Naive thymus-derived CD4-positive, alpha-beta T cell (primary cell): ENCODE results near the gene SHANK1. TPM values are rescaled to one million over a fixed set of nuclear protein-coding genes. Genes with fewer than 3 reads are reported as not detected.

Experiments used
- ATAC-seq: fragments of 150-1000 bp; cut with Tn5 transposase; 2 replicates; pipeline ENCODE4 v1.10.0; 2021; ENCODE audit warnings: mild to moderate bottlenecking, moderate library complexity
- CTCF ChIA-PET: fragments of 350-600 bp; sonication (Branson Sonifier 250); formaldehyde crosslinking; loops from one replicate; lab custom pipeline; 2021; ENCODE audit warnings: antibody characterized with exemption; lab: Charles Lee
- POLR2A ChIA-PET: fragments of 350-600 bp; sonication (Branson Sonifier 250); formaldehyde crosslinking; loops from one replicate; lab custom pipeline; 2021; ENCODE audit warnings: antibody characterized with exemption, inconsistent platforms; lab: Charles Lee
- DNase-seq, 9 donors: peaks; one replicate each; pipeline versions ENCODE4 v3.0.0 to v3.0.0-alpha.2; 2020 to 2022; ENCODE audit warnings: mixed read lengths in 1 of 9
- H3K27ac ChIP-seq: one replicate; pipeline ENCODE4 v1.7.0; 2013; ENCODE audit warnings: mild to moderate bottlenecking, low read depth, low read length, moderate library complexity
- H3K27me3 ChIP-seq, 2 donors: one replicate each; pipeline ENCODE4 v1.7.0; 2013; ENCODE audit warnings: low read length in 2 of 2, mild to moderate bottlenecking in 2 of 2, moderate library complexity in 2 of 2; ENCODE audit not compliant: control insufficient read depth in 2 of 2, insufficient read depth in 2 of 2
- H3K36me3 ChIP-seq, 3 experiments: 1 replicate in 2 of 3; 2 replicates in 1 of 3; pipeline ENCODE4 v1.7.0; 2013; ENCODE audit warnings: low read length in 3 of 3, mild to moderate bottlenecking in 3 of 3, moderate library complexity in 1 of 3; ENCODE audit not compliant: insufficient read depth in 3 of 3, control insufficient read depth in 2 of 3
- H3K4me1 ChIP-seq, 2 donors: one replicate each; pipeline ENCODE4 v1.7.0; 2013; ENCODE audit warnings: low read length in 2 of 2, mild to moderate bottlenecking in 2 of 2, moderate library complexity in 1 of 2; ENCODE audit not compliant: control insufficient read depth in 2 of 2, insufficient read depth in 2 of 2
- H3K4me3 ChIP-seq: 2 replicates; pipeline ENCODE4 v1.7.0; 2013; ENCODE audit warnings: mild to moderate bottlenecking, low read length
- H3K9me3 ChIP-seq, 3 experiments: 1 replicate in 2 of 3; 2 replicates in 1 of 3; pipeline ENCODE4 v1.7.0; 2013; ENCODE audit warnings: low read length in 3 of 3; ENCODE audit not compliant: control insufficient read depth in 2 of 3
- H3K27ac Mint-ChIP-seq, 9 donors: one replicate each; pipeline ENCODE4 v1.8.0; 2020 to 2022; ENCODE audit warnings: mixed read lengths in 9 of 9, mild to moderate bottlenecking in 8 of 9, moderate library complexity in 5 of 9, inconsistent platforms in 2 of 9
- H3K27me3 Mint-ChIP-seq, 5 donors: one replicate each; pipeline ENCODE4 v1.8.0; 2021 to 2022; ENCODE audit warnings: mixed read lengths in 5 of 5, mild to moderate bottlenecking in 1 of 5
- H3K36me3 Mint-ChIP-seq, 5 donors: one replicate each; pipeline ENCODE4 v1.8.0; 2020 to 2022; ENCODE audit warnings: mixed read lengths in 5 of 5, mild to moderate bottlenecking in 3 of 5, inconsistent platforms in 1 of 5
- H3K4me1 Mint-ChIP-seq, 7 donors: one replicate each; pipeline ENCODE4 v1.8.0; 2020 to 2022; ENCODE audit warnings: mixed read lengths in 7 of 7, mild to moderate bottlenecking in 3 of 7, inconsistent platforms in 1 of 7
- H3K4me3 Mint-ChIP-seq, 10 donors: one replicate each; pipeline ENCODE4 v1.8.0; 2020 to 2022; ENCODE audit warnings: mild to moderate bottlenecking in 10 of 10, mixed read lengths in 10 of 10, moderate library complexity in 6 of 10, inconsistent platforms in 2 of 10
- H3K9me3 Mint-ChIP-seq, 11 donors: one replicate each; pipeline ENCODE4 v1.8.0; 2020 to 2022; ENCODE audit warnings: mixed read lengths in 11 of 11, mild to moderate bottlenecking in 4 of 11, inconsistent platforms in 1 of 11, moderate library complexity in 1 of 11
- intact Hi-C, 2 donors: fragments of 100-400 bp; cut with micrococcal nuclease; formaldehyde crosslinking; loops; one replicate each; pipeline ENCODE4 v1.15.1; 2023
- polyA plus RNA-seq, 2 donors: library from polyadenylated mRNA; unstranded; fragments of 300-500 nt; fragmentation: Illumina TruSeq; gene quantifications; one replicate each; pipeline ENCODE4 v1.2.3, GENCODE V29; 2021
- total RNA-seq, 6 experiments: library from RNA in 5 of 6; stranded (reverse) in 5 of 6; gene quantifications; 1 replicate in 5 of 6; 2 replicates in 1 of 6; pipeline ENCODE4 v1.2.3 and lab custom pipeline; 2021 to 2026

The SHANK1 gene
- total and polyA plus RNA-seq, 7 experiments from 2014 or later: 0.64 to 0.69 TPM; not detected in 5

DNA sequence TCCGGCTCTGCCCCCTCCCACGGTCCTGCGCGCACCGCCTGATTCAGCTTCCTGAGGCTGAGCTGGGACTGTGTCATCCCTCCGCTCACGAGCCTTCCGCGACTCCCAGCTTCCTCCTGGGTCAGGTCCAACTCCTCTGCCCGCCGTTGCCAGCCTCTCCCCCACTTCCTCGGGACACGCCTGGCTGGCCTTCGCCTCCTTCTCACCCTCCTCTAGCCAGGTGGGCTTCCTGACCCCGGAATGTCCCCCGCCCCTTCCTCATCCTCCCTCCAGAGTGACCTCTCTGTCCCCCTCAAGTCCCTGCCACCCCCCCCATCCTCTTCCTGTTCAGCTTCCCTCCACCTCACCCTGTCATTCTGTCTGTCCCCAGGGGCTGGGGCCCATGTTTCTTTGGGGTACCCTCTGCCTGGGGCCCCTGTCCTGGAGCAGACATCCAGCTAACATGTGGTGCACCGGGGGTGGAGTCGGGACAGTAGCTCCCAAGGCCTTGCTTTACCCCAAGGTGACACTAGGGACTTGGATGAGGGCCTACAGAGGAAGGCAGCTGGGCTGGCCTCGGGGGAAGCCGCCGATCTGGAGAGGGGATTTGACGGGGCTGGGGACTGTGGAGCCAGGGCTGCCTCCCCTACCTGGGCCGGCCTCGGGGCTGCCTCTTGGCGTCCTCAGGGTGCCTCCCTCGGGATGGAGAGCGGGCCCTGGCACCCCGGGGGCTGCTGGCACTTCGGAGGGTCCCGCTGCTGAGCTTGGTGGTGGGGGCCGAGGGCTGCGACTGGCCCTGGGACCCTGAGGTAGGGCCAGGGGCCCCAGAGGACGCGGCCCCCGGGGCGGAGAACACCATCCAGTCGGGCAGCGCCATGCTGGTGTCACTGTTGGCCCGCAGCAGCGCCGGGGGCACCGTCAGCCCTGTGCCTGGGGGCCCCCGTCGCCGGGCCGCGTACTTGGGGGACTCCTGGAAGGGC, 16.5 kb downstream of the SHANK1 start:
- ATAC-seq (no peak), DNase-seq (no peak)

DNA sequence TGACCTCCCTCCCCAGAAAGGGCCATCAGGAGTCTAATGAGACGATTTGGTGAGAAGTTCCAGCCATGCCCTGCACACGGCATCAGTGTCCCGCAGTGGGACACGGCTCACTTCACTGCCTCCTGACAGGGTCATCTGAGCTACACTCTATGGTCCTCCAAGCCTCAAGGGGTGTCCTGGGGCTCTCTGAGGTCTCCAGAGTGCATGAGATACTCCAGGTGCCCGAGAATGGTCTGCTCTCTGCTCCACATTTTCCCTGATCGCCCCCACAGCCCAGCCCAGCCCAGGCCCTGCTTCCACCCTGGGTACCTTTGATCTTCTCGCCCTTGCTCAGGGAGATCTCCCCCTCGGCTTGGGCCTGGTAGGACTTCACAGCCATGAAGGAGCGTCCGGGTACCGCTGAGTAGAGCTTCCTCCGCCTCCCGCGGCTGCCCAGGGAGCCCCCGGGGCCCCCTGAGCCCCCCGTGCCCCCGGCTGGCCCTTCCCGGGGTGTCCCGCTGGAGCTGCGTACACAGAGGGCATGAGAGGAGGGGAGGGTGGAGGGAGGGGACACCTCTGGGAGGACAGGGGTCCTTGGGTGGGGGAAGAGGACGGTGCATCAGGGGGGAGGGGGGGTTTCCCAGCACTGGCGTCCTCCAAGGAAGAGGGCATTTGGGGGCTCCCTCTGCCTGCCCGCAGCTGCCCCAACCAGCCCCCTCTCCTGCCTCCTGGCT, 17.3 kb downstream of the SHANK1 start:
- H3K36me3 Mint-ChIP-seq: peaks cover 0 to 5% (median 0%) of the 10 kb centered on the region in 5 donors
- H3K9me3 Mint-ChIP-seq: peaks cover 0 to 5% (median 0%) of the 10 kb centered on the region in 11 donors
- no peak overlapping the region for H3K27ac Mint-ChIP-seq
- Histone ChIP-seq H3K27ac (no peak overlapping the region), H3K36me3 (no peaks in the 10 kb centered on the region), H3K27me3 (no peaks in the 10 kb centered on the region), H3K9me3 (no peaks in the 10 kb centered on the region), H3K4me1 (no peaks in the 10 kb centered on the region), H3K4me3 (no peak overlapping the region)
- POLR2A ChIA-PET: no interaction called here
- CTCF ChIA-PET: no interaction called here
- H3K4me1 Mint-ChIP-seq: peaks cover 0 to 2% (median 0%) of the 10 kb centered on the region in 7 donors
- peaks cover 23 to 67% (median 53%) of the 10 kb centered on the region in 5 donors for H3K27me3 Mint-ChIP-seq
- intact Hi-C loops: no loop called here
- H3K4me3 Mint-ChIP-seq: no peak overlapping the region
- ATAC-seq (no peak), DNase-seq (no peak)

More for the DNA sequence above, 16.5 kb downstream of the SHANK1 start:
- no peaks in the 10 kb centered on the region for H3K36me3 ChIP-seq
- H3K27ac ChIP-seq: no peak overlapping the region
- intact Hi-C loops: no loop called here
- no peaks in the 10 kb centered on the region for H3K9me3 ChIP-seq
- H3K36me3 Mint-ChIP-seq: peaks cover 0 to 5% (median 0%) of the 10 kb centered on the region in 5 donors
- H3K9me3 Mint-ChIP-seq: peaks cover 0 to 5% (median 0%) of the 10 kb centered on the region in 11 donors
- CTCF ChIA-PET: no interaction called here
- POLR2A ChIA-PET: no interaction called here
- no peak overlapping the region for H3K4me3 ChIP-seq
- H3K27me3 Mint-ChIP-seq: peaks cover 21 to 62% (median 44%) of the 10 kb centered on the region in 5 donors
- no peak overlapping the region for H3K27ac Mint-ChIP-seq
- H3K27me3 ChIP-seq: no peaks in the 10 kb centered on the region
- no peaks in the 10 kb centered on the region for H3K4me1 ChIP-seq
- H3K4me1 Mint-ChIP-seq: peaks cover 0 to 2% (median 0%) of the 10 kb centered on the region in 7 donors
- no peak overlapping the region for H3K4me3 Mint-ChIP-seq

DNA sequence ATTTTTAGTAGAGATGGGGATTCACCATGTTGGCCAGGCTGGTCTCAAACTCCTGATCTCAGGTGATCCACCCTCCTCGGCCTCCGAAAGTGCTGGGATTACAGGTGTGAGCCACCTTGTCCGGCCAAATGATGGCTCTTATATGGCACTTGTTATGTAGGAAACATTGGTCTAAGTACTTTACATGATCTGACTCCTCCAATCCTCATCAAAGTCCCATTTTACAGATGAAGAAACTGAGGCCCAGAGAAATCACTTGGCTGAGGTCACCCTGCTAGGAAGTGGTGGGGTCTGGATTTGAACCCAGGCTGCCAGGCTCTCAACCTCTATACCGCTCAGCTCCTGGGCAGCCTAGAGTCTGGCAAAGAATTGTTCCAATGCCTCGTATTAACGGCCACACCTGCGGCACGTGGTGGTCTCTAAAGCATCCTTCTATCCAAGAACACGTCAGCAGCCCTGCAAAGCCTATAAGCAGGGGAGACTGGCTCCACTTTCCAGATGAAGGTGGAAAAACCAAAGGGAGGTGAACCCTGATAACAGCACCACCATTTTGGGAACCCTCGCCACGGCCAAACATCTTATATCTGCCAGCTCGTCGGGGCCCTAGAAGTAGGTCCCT, 18.1 kb downstream of the SHANK1 start:
- intact Hi-C loops: no loop called here
- Mint-ChIP-seq H3K27me3 (peaks cover 26 to 69% (median 53%) of the 10 kb centered on the region in 5 donors), H3K4me3 (no peak overlapping the region), H3K4me1 (peaks cover 0 to 2% (median 0%) of the 10 kb centered on the region in 7 donors), H3K27ac (no peak overlapping the region), H3K36me3 (peaks cover 0 to 5% (median 0%) of the 10 kb centered on the region in 5 donors), H3K9me3 (peaks cover 0 to 5% (median 2%) of the 10 kb centered on the region in 11 donors)
- Histone ChIP-seq H3K4me3 (no peak overlapping the region), H3K27ac (no peak overlapping the region), H3K36me3 (no peaks in the 10 kb centered on the region), H3K27me3 (no peaks in the 10 kb centered on the region), H3K9me3 (no peaks in the 10 kb centered on the region), H3K4me1 (no peaks in the 10 kb centered on the region)
- ATAC-seq (no peak), DNase-seq (no peak)
- ChIA-PET CTCF (no interaction called here), POLR2A (no interaction called here)

DNA sequence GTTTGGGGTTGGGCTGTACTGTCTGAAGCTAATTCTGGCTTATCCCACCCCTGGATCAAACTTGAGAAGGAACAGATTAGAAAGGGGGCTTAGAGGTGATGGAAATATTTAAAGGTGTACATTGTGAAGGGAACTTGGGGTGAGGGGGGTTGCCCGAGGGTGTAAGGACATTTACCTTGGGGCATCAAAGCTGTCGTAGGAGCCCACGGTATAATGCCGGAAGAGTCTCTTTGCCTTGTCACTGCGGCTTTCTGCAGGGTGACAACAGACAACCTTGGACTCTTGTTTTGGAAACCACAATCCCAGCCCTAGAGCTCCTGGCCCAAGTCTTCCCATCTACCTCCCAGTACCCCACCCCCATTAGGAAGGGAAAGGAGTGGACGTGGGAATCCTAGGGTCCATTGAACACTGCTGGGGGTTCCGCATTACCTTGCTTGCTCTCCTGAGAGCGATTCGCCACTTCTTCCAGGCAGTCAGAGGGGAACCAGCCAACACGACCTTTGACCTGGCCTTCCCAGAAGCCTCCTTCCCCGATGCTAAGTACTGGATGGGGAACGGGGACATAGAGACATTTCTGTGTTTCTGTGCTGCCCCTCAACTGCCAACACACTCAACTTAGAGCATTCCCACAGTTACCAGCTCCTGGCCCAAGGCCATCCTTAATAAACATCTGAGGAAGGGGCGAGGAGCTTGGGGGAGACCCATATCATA, 22.0 kb downstream of the SHANK1 start:
- peaks cover 0 to 7% (median 2%) of the 10 kb centered on the region in 11 donors for H3K9me3 Mint-ChIP-seq

DNA sequence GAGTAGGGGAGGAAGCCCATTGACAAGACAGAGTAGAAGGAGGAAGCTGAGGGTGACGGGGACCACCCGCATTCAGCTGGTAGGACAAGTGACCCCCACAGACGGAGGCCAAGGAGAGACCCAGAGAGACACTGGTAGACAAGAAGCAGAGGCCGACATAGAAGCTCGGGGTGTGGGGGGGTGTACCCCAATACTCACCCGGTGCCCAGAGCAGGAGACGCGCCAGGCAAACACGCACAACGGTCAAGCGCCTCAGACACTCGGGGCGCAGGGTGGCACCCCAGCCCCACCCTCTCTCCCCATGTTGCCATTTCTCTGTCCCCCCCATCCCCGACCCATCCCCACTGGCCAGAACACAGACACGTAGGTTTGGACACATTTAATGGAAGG, 23.5 kb downstream of the SHANK1 start:
- H3K4me3 Mint-ChIP-seq: no peak overlapping the region

More for the DNA sequence above, 22.0 kb downstream of the SHANK1 start:
- peaks cover 0 to 11% of the 10 kb centered on the region in 2 donors for H3K27me3 ChIP-seq
- ChIA-PET POLR2A (no interaction called here), CTCF (no interaction called here)
- no peak overlapping the region for H3K27ac ChIP-seq
- H3K36me3 Mint-ChIP-seq: peaks cover 0 to 5% (median 0%) of the 10 kb centered on the region in 5 donors
- intact Hi-C loops: no loop called here
- H3K4me1 ChIP-seq: no peaks in the 10 kb centered on the region
- no peaks in the 10 kb centered on the region for H3K9me3 ChIP-seq
- H3K4me3 ChIP-seq: no peak overlapping the region
- no peak overlapping the region for H3K27ac Mint-ChIP-seq
- H3K4me1 Mint-ChIP-seq: peaks cover 0 to 4% (median 0%) of the 10 kb centered on the region in 7 donors
- no peak for ATAC-seq
- no peak for DNase-seq
- no peak overlapping the region for H3K4me3 Mint-ChIP-seq
- no peaks in the 10 kb centered on the region for H3K36me3 ChIP-seq
- peaks cover 30 to 72% (median 51%) of the 10 kb centered on the region in 5 donors for H3K27me3 Mint-ChIP-seq

More for the DNA sequence above, 23.5 kb downstream of the SHANK1 start:
- Mint-ChIP-seq H3K27ac (no peak overlapping the region), H3K27me3 (peaks cover 35 to 75% (median 59%) of the 10 kb centered on the region in 5 donors), H3K4me1 (peaks cover 0 to 4% (median 0%) of the 10 kb centered on the region in 7 donors), H3K9me3 (peaks cover 0 to 15% (median 2%) of the 10 kb centered on the region in 11 donors), H3K36me3 (peaks cover 0 to 5% (median 0%) of the 10 kb centered on the region in 5 donors)
- ATAC-seq (no peak), DNase-seq (no peak)
- H3K4me1 ChIP-seq: no peaks in the 10 kb centered on the region
- peaks cover 0 to 11% of the 10 kb centered on the region in 2 donors for H3K27me3 ChIP-seq
- no peak overlapping the region for H3K4me3 ChIP-seq
- no peaks in the 10 kb centered on the region for H3K36me3 ChIP-seq
- ChIA-PET CTCF (no interaction called here), POLR2A (no interaction called here)
- H3K9me3 ChIP-seq: no peaks in the 10 kb centered on the region
- H3K27ac ChIP-seq: no peak overlapping the region
- intact Hi-C loops: no loop called here
